ENCODE results near the gene XCR1. TPM values are rescaled to one million over a fixed set of nuclear protein-coding genes. Genes with fewer than 3 reads are reported as not detected.

Gene XCR1
- total RNA-seq, 1 experiment from 2014 or later: 0.02 TPM

DNA sequence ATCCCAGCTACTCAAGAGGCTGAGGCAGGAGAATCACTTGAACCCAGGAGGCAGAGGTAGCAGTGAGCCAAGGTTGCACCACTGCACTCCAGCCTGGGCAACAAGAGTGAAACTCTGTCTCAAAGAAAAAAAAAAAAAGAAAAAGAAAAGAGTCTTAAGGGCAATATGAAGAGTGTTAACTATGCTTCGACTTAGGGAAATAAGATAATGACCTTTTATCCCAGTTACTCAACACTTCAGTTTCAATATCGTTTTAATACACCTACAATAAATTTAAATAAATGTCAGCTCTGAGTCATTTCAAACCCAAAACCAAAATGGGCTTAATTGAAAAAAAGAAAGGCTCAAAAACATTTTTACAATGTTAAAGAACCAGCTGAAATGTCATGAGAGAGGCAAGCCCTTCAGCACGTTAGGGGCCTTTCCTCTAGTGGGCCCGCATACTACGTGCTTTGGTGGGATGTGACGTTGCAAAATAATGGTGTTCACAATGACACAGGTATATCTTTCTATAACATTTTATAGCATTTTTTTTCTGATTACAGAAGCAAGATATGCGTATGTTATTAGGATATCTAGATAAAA is 47.0 kb downstream of the XCR1 start (continued):
- TF ChIP-seq, protein P1, sequence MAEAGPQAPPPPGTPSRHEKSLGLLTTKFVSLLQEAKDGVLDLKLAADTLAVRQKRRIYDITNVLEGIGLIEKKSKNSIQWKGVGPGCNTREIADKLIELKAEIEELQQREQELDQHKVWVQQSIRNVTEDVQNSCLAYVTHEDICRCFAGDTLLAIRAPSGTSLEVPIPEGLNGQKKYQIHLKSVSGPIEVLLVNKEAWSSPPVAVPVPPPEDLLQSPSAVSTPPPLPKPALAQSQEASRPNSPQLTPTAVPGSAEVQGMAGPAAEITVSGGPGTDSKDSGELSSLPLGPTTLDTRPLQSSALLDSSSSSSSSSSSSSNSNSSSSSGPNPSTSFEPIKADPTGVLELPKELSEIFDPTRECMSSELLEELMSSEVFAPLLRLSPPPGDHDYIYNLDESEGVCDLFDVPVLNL (CRISPR knock-in tag; IDR thresholded peaks at IDR 0.05; ENCODE audit: borderline replicate concordance, low read depth): no peak
- TF ChIP-seq ZNF416 (CRISPR knock-in tag; IDR thresholded peaks at IDR 0.05) (no peak), FOXK1 (CRISPR knock-in tag; IDR thresholded peaks at IDR 0.05) (no peak), NFATC4 (CRISPR knock-in tag; IDR thresholded peaks at IDR 0.05) (no peak), ZNF671 (CRISPR knock-in tag; IDR thresholded peaks at IDR 0.05) (no peak), SMAD3 (CRISPR knock-in tag; IDR thresholded peaks at IDR 0.05; ENCODE audit: borderline replicate concordance) (no peak), RORB (CRISPR knock-in tag; IDR thresholded peaks at IDR 0.05) (no peak)

DNA sequence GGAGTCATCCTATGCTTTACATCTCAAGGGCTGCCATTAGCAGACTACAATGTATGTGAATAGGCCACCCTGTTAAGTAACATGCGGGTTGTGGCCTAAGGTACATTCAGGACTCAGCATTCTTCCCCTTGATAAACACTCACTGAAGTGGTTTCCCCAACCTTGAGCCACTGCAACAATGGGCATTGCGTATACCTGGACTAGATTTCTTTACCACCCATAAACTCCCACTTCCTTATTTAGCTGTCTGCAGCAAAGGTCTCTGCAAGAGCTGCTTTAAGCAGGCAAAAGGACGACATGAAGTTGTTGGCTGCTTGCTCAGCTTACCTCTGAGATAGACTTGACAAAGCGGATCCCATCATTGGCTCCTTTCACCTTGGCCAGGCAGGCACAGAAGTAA is 47.9 kb downstream of the XCR1 start:
- H3K4me3 Mint-ChIP-seq: no peak overlapping the region
- TF ChIP-seq, protein P2, sequence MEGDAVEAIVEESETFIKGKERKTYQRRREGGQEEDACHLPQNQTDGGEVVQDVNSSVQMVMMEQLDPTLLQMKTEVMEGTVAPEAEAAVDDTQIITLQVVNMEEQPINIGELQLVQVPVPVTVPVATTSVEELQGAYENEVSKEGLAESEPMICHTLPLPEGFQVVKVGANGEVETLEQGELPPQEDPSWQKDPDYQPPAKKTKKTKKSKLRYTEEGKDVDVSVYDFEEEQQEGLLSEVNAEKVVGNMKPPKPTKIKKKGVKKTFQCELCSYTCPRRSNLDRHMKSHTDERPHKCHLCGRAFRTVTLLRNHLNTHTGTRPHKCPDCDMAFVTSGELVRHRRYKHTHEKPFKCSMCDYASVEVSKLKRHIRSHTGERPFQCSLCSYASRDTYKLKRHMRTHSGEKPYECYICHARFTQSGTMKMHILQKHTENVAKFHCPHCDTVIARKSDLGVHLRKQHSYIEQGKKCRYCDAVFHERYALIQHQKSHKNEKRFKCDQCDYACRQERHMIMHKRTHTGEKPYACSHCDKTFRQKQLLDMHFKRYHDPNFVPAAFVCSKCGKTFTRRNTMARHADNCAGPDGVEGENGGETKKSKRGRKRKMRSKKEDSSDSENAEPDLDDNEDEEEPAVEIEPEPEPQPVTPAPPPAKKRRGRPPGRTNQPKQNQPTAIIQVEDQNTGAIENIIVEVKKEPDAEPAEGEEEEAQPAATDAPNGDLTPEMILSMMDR (IDR thresholded peaks at IDR 0.05): no peak
- TF ChIP-seq ZNF416 (CRISPR knock-in tag; IDR thresholded peaks at IDR 0.05) (no peak), HMGA2 (CRISPR knock-in tag; IDR thresholded peaks at IDR 0.05) (no peak), SOX15 (CRISPR knock-in tag; IDR thresholded peaks at IDR 0.05) (no peak), FOXJ3 (CRISPR knock-in tag; IDR thresholded peaks at IDR 0.05; ENCODE audit: borderline replicate concordance) (no peak), ATF1 (CRISPR knock-in tag; IDR thresholded peaks at IDR 0.05) (no peak), FOXK1 (CRISPR knock-in tag; IDR thresholded peaks at IDR 0.05) (no peak), ELF4 (CRISPR knock-in tag; IDR thresholded peaks at IDR 0.05; ENCODE audit: low read depth) (no peak), CBFB (CRISPR knock-in tag; IDR thresholded peaks at IDR 0.05; ENCODE audit: low read depth) (no peak), ZNF317 (CRISPR knock-in tag; IDR thresholded peaks at IDR 0.05; ENCODE audit: borderline replicate concordance, low read depth) (no peak), RELA (CRISPR knock-in tag; IDR thresholded peaks at IDR 0.05; ENCODE audit: borderline replicate concordance) (no peak), TEAD4 (CRISPR knock-in tag; IDR thresholded peaks at IDR 0.05) (no peak), GTF2I (CRISPR knock-in tag; conservative IDR thresholded peaks at IDR 0.05) (no peak)
- TF ChIP-seq, protein P3, sequence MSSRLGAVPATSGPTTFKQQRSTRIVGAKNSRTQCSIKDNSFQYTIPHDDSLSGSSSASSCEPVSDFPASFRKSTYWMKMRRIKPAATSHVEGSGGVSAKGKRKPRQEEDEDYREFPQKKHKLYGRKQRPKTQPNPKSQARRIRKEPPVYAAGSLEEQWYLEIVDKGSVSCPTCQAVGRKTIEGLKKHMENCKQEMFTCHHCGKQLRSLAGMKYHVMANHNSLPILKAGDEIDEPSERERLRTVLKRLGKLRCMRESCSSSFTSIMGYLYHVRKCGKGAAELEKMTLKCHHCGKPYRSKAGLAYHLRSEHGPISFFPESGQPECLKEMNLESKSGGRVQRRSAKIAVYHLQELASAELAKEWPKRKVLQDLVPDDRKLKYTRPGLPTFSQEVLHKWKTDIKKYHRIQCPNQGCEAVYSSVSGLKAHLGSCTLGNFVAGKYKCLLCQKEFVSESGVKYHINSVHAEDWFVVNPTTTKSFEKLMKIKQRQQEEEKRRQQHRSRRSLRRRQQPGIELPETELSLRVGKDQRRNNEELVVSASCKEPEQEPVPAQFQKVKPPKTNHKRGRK (CRISPR knock-in tag; IDR thresholded peaks at IDR 0.05; ENCODE audit: borderline replicate concordance): no peak
- TF ChIP-seq, protein P4, sequence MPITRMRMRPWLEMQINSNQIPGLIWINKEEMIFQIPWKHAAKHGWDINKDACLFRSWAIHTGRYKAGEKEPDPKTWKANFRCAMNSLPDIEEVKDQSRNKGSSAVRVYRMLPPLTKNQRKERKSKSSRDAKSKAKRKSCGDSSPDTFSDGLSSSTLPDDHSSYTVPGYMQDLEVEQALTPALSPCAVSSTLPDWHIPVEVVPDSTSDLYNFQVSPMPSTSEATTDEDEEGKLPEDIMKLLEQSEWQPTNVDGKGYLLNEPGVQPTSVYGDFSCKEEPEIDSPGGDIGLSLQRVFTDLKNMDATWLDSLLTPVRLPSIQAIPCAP (CRISPR knock-in tag; IDR thresholded peaks at IDR 0.05): no peak
- TF ChIP-seq, protein P5, sequence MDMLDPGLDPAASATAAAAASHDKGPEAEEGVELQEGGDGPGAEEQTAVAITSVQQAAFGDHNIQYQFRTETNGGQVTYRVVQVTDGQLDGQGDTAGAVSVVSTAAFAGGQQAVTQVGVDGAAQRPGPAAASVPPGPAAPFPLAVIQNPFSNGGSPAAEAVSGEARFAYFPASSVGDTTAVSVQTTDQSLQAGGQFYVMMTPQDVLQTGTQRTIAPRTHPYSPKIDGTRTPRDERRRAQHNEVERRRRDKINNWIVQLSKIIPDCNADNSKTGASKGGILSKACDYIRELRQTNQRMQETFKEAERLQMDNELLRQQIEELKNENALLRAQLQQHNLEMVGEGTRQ (CRISPR knock-in tag; IDR thresholded peaks at IDR 0.05): no peak
- TF ChIP-seq, protein P6, sequence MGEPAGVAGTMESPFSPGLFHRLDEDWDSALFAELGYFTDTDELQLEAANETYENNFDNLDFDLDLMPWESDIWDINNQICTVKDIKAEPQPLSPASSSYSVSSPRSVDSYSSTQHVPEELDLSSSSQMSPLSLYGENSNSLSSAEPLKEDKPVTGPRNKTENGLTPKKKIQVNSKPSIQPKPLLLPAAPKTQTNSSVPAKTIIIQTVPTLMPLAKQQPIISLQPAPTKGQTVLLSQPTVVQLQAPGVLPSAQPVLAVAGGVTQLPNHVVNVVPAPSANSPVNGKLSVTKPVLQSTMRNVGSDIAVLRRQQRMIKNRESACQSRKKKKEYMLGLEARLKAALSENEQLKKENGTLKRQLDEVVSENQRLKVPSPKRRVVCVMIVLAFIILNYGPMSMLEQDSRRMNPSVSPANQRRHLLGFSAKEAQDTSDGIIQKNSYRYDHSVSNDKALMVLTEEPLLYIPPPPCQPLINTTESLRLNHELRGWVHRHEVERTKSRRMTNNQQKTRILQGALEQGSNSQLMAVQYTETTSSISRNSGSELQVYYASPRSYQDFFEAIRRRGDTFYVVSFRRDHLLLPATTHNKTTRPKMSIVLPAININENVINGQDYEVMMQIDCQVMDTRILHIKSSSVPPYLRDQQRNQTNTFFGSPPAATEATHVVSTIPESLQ (CRISPR knock-in tag; IDR thresholded peaks at IDR 0.05): no peak
- TF ChIP-seq, protein P7, sequence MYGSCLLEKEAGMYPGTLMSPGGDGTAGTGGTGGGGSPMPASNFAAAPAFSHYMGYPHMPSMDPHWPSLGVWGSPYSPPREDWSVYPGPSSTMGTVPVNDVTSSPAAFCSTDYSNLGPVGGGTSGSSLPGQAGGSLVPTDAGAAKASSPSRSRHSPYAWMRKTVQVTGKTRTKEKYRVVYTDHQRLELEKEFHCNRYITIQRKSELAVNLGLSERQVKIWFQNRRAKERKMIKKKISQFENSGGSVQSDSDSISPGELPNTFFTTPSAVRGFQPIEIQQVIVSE (CRISPR knock-in tag; IDR thresholded peaks at IDR 0.05; ENCODE audit: borderline replicate concordance): no peak
- TF ChIP-seq, protein P8, sequence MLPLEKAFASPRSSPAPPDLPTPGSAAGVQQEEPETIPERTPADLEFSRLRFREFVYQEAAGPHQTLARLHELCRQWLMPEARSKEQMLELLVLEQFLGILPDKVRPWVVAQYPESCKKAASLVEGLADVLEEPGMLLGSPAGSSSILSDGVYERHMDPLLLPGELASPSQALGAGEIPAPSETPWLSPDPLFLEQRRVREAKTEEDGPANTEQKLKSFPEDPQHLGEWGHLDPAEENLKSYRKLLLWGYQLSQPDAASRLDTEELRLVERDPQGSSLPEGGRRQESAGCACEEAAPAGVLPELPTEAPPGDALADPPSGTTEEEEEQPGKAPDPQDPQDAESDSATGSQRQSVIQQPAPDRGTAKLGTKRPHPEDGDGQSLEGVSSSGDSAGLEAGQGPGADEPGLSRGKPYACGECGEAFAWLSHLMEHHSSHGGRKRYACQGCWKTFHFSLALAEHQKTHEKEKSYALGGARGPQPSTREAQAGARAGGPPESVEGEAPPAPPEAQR (CRISPR knock-in tag; IDR thresholded peaks at IDR 0.05): no peak

More for the DNA sequence above, 47.9 kb downstream of the XCR1 start:
- ATAC-seq (no peak), DNase-seq (ENCODE audit: low spot score) (no peak)
- POLR2A ChIA-PET: no interaction called here
- H3K9me3 Mint-ChIP-seq: no peaks in the 10 kb centered on the region
- H3K27me3 Mint-ChIP-seq (ENCODE audit: low read depth): no peaks in the 10 kb centered on the region
- CTCF ChIA-PET: no interaction called here
- no peak overlapping the region for H3K27ac Mint-ChIP-seq
- H3K4me1 Mint-ChIP-seq: no peaks in the 10 kb centered on the region
- peaks cover 72% of the 10 kb centered on the region for H3K36me3 Mint-ChIP-seq
